NCI-H524 (cell line): ENCODE results near the gene TBXA2R.
"Not testable (repeated sequence)": the region's sequence is repeated elsewhere in the genome, so short reads cannot be mapped to it uniquely, and the experiment has no call there.

Experiments
- DNase-seq, 2 experiments: peaks; one replicate each; lab custom pipeline; 2025; lab: John Stamatoyannopoulos, UW

Gene TBXA2R

GRCh38 chr19:3605361-3605760 is 1.3 kb downstream of the TBXA2R start:
- DNase-seq, result no peak

- DNase-seq, result no peak
Observed at GRCh38 chr19:3604987-3605343, 1.7 kb downstream of the TBXA2R start.

GRCh38 chr19:3604227-3604986 is 2.3 kb downstream of the TBXA2R start:
- no peak for DNase-seq

- no peak for DNase-seq
Observed at GRCh38 chr19:3603121-3603811, 3.4 kb downstream of the TBXA2R start.

- no peak for DNase-seq
Observed at GRCh38 chr19:3601021-3601420, 5.7 kb downstream of the TBXA2R start.

GRCh38 chr19:3599776-3600187 is 6.9 kb downstream of the TBXA2R start:
- DNase-seq, result no peak

- no peak for DNase-seq
Observed at GRCh38 chr19:3595521-3596061, 11.1 kb downstream of the TBXA2R start.

- no peak for DNase-seq
Observed at GRCh38 chr19:3593156-3593555, 13.5 kb downstream of the TBXA2R start.

- DNase-seq, result no peak
Observed at GRCh38 chr19:3591876-3592613, 14.6 kb downstream of the TBXA2R start.

GRCh38 chr19:3590991-3591659 is 15.6 kb downstream of the TBXA2R start:
- no peak for DNase-seq

GRCh38 chr19:3589949-3590348 is 16.7 kb downstream of the TBXA2R start:
- DNase-seq, result no peak

- no peak for DNase-seq
Observed at GRCh38 chr19:3589439-3589838, 17.2 kb downstream of the TBXA2R start.

- no peak for DNase-seq
Observed at GRCh38 chr19:3586707-3587346, 19.8 kb downstream of the TBXA2R start.

- DNase-seq, result peak in 1 of 2 experiments; percentile 55
Observed at GRCh38 chr19:3586127-3586626, 20.5 kb downstream of the TBXA2R start.

- DNase-seq, result no peak
Observed at GRCh38 chr19:3585301-3586126, 21.2 kb downstream of the TBXA2R start, which contains the start of gene GIPC3. GIPC3 (plus strand) TSS chr19:3585478; CDS start chr19:3585598, 120 bp downstream.

GRCh38 chr19:3584036-3584802 is 22.5 kb downstream of the TBXA2R start:
- not testable (repeated sequence) for DNase-seq

GRCh38 chr19:3581792-3582191 is 24.9 kb downstream of the TBXA2R start:
- not testable (repeated sequence) for DNase-seq

- DNase-seq, result no peak
Observed at GRCh38 chr19:3580156-3580934, 26.3 kb downstream of the TBXA2R start.

- no peak for DNase-seq
Observed at GRCh38 chr19:3578390-3578789, 28.3 kb downstream of the TBXA2R start.
